GM23338 (cell line): ENCODE measurements around the gene COL4A2. TPM values are rescaled to one million over a fixed set of nuclear protein-coding genes. Genes with fewer than 3 reads are reported as not detected.

ENCODE experiments used
- ATAC-seq: fragments of 200-7000 bp; cut with Tn5 transposase; 3 replicates; pipeline ENCODE4 v1.9.1; 2020
- DNase-seq: peaks from one replicate; pipeline ENCODE4 v3.0.0-alpha.2; 2015; ENCODE audit warnings: low spot score
- H2AFZ ChIP-seq: fragments of 200-600 bp; sonication (generic); 2 replicates; pipeline ENCODE4 v1.8.0; 2016; ENCODE audit warnings: antibody characterized with exemption, mild to moderate bottlenecking, moderate library complexity
- H3F3A ChIP-seq: fragments of 200-600 bp; sonication (generic); replicated peaks from 2 replicates; pipeline ENCODE4 v1.8.0; 2017; ENCODE audit warnings: antibody characterized with exemption, mixed run types, low read depth
- H3K27ac ChIP-seq: fragments of 200-600 bp; sonication (generic); 2 replicates; pipeline ENCODE4 v1.6.1; 2016; ENCODE audit warnings: low read depth
- H3K27me3 ChIP-seq: fragments of 200-600 bp; sonication (generic); 2 replicates; pipeline ENCODE4 v1.8.0; 2016; ENCODE audit warnings: mild to moderate bottlenecking, mixed run types, moderate library complexity; ENCODE audit not compliant: insufficient read depth
- H3K36me3 ChIP-seq: fragments of 200-600 bp; sonication (generic); 2 replicates; pipeline ENCODE4 v1.8.0; 2016; ENCODE audit warnings: mild to moderate bottlenecking; ENCODE audit not compliant: insufficient read depth
- H3K4me1 ChIP-seq: fragments of 200-600 bp; sonication (generic); 2 replicates; pipeline ENCODE4 v1.8.0; 2016; ENCODE audit warnings: mild to moderate bottlenecking, moderate library complexity; ENCODE audit not compliant: insufficient read depth
- H3K4me2 ChIP-seq: fragments of 200-600 bp; sonication (generic); 2 replicates; pipeline ENCODE4 v1.7.1; 2017; ENCODE audit warnings: mixed run types
- H3K4me3 ChIP-seq: fragments of 200-600 bp; sonication (generic); 2 replicates; pipeline ENCODE4 v1.6.1; 2016; ENCODE audit warnings: mixed run types
- H3K79me2 ChIP-seq: fragments of 200-600 bp; sonication (generic); replicated peaks from 2 replicates; pipeline ENCODE4 v1.8.0; 2017; ENCODE audit warnings: mild to moderate bottlenecking; ENCODE audit not compliant: insufficient read depth
- H3K9me2 ChIP-seq: fragments of 200-600 bp; sonication (generic); 2 replicates; pipeline ENCODE4 v1.8.0; 2017; ENCODE audit not compliant: insufficient read depth
- H4K20me1 ChIP-seq: fragments of 200-600 bp; sonication (generic); replicated peaks from 2 replicates; pipeline ENCODE4 v1.8.0; 2017; ENCODE audit warnings: mild to moderate bottlenecking; ENCODE audit not compliant: insufficient read depth
- H3K27ac Mint-ChIP-seq: 2 replicates; pipeline ENCODE4 v1.8.0; 2020; ENCODE audit warnings: inconsistent platforms, mild to moderate bottlenecking, moderate library complexity, mixed read lengths
- H3K27me3 Mint-ChIP-seq: 3 replicates; pipeline ENCODE4 v1.8.0; 2022; ENCODE audit warnings: low read depth, mild to moderate bottlenecking, moderate library complexity, mixed read lengths, inconsistent platforms; ENCODE audit not compliant: insufficient read depth, poor library complexity
- H3K36me3 Mint-ChIP-seq: 3 replicates; pipeline ENCODE4 v1.8.0; 2021; ENCODE audit warnings: low read depth, mild to moderate bottlenecking, inconsistent platforms, moderate library complexity, mixed read lengths
- H3K4me1 Mint-ChIP-seq: 3 replicates; pipeline ENCODE4 v1.8.0; 2020; ENCODE audit warnings: mild to moderate bottlenecking, inconsistent platforms, mixed read lengths
- H3K4me3 Mint-ChIP-seq: 3 replicates; pipeline ENCODE4 v1.8.0; 2021; ENCODE audit warnings: moderate library complexity, mild to moderate bottlenecking, inconsistent platforms, mixed read lengths
- H3K9me3 Mint-ChIP-seq: 3 replicates; pipeline ENCODE4 v1.8.0; 2020; ENCODE audit warnings: moderate library complexity, mild to moderate bottlenecking, inconsistent platforms, mixed read lengths
- CREB1 ChIP-seq: fragments of 250-450 bp; sonication (Bioruptor Pico); IDR thresholded peaks from 2 replicates; pipeline ENCODE4 v1.5.0; 2020; ENCODE audit warnings: low read depth, mild to moderate bottlenecking, moderate library complexity
- CTCF ChIP-seq, 2 experiments: fragments of 200-600 bp in 1 of 2; sonication (generic) in 1 of 2; conservative IDR thresholded peaks; 2 replicates each; pipeline versions ENCODE4 v1.5.1 to v1.6.1; 2016 to 2017; ENCODE audit warnings: antibody characterized with exemption in 2 of 2, low read depth in 2 of 2, mild to moderate bottlenecking in 2 of 2, moderate library complexity in 1 of 2
- ETS1 ChIP-seq: IDR thresholded peaks from 2 replicates; pipeline ENCODE4 v1.6.1; 2016; ENCODE audit warnings: antibody characterized with exemption
- EZH2 ChIP-seq: fragments of 200-600 bp; sonication (generic); IDR thresholded peaks from one replicate; pipeline ENCODE4 v1.8.0; 2017; ENCODE audit warnings: antibody characterized with exemption, mild to moderate bottlenecking, low read depth; ENCODE audit not compliant: unreplicated experiment
- EZH2phosphoT487 ChIP-seq: fragments of 200-600 bp; sonication (generic); IDR thresholded peaks from one replicate; pipeline ENCODE4 v1.8.1; 2018; ENCODE audit warnings: antibody characterized with exemption; ENCODE audit not compliant: unreplicated experiment
- JUNB ChIP-seq: IDR thresholded peaks from one replicate; pipeline ENCODE4 v1.6.1; 2016; ENCODE audit warnings: antibody characterized with exemption; ENCODE audit not compliant: unreplicated experiment
- NANOG ChIP-seq: IDR thresholded peaks from 2 replicates; pipeline ENCODE4 v1.6.1; 2016; ENCODE audit warnings: antibody characterized with exemption, borderline replicate concordance
- POLR2AphosphoS5 ChIP-seq: IDR thresholded peaks from 2 replicates; pipeline ENCODE4 v1.6.1; 2016; ENCODE audit warnings: antibody characterized with exemption, low read depth
- REST ChIP-seq: IDR thresholded peaks from one replicate; pipeline ENCODE4 v1.6.1; 2018; ENCODE audit warnings: antibody characterized with exemption; ENCODE audit not compliant: unreplicated experiment
- STAT1 ChIP-seq: IDR thresholded peaks from one replicate; pipeline ENCODE4 v1.6.1; 2016; ENCODE audit warnings: antibody characterized with exemption; ENCODE audit not compliant: unreplicated experiment
- ZNF114 ChIP-seq: fragments of 250-450 bp; sonication (Bioruptor Pico); IDR thresholded peaks from 2 replicates; pipeline ENCODE4 v1.5.0; 2020; ENCODE audit warnings: mild to moderate bottlenecking, moderate library complexity
- ZNF331 ChIP-seq: fragments of 250-450 bp; sonication (Bioruptor Pico); IDR thresholded peaks from 2 replicates; pipeline ENCODE4 v1.5.0; 2020; ENCODE audit warnings: low read depth, mild to moderate bottlenecking, moderate library complexity
- ZNF462 ChIP-seq: fragments of 250-450 bp; sonication (Bioruptor Pico); IDR thresholded peaks from 2 replicates; pipeline ENCODE4 v1.5.0; 2020; ENCODE audit warnings: mild to moderate bottlenecking, moderate library complexity
- polyA plus RNA-seq: library from polyadenylated mRNA; unstranded; fragments of >200 nt; fragmentation: Nextera tagmentation; extraction: Ambion mirVana; gene quantifications from 2 replicates; pipeline ENCODE4 v1.2.1, GENCODE V29; 2016
- total RNA-seq: library from RNA; depleted of rRNA; stranded (reverse); fragments of >200 nt; shearing (Covaris generic); gene quantifications from 2 replicates; pipeline ENCODE4 v1.2.3, GENCODE V29; 2014

The COL4A2 gene
- total and polyA plus RNA-seq, 2 experiments from 2014 or later, result 37.4 to 131 TPM

- Mint-ChIP-seq H3K27ac (no peak overlapping the region), H3K36me3 (peaks cover 3% of the 10 kb centered on the region; the same call in 1 of the 3 replicates), H3K27me3 (peaks cover 5% of the 10 kb centered on the region), H3K4me3 (no peak overlapping the region), H3K4me1 (peaks cover 14% of the 10 kb centered on the region; the same call in 2 of the 3 replicates), H3K9me3 (no peaks in the 10 kb centered on the region)
- Histone ChIP-seq H3K4me1 (no peaks in the 10 kb centered on the region; the same call in 1 of the 2 replicates), H3K27me3 (no peaks in the 10 kb centered on the region), H3K4me3 (no peak overlapping the region), H3K9me2 (no peaks in the 10 kb centered on the region), H3K79me2 (no peaks in the 10 kb centered on the region), H3F3A (no peaks in the 10 kb centered on the region), H3K27ac (no peak overlapping the region), H3K4me2 (no peak overlapping the region), H4K20me1 (peaks cover 3% of the 10 kb centered on the region; the same call in 1 of the 2 replicates), H3K36me3 (peaks cover 5% of the 10 kb centered on the region; the same call in 1 of the 2 replicates), H2AFZ (no peak overlapping the region)
- no peak for TF ChIP-seq JUNB
- no peak for TF ChIP-seq ZNF114 (CRISPR knock-in tag)
- no peak for TF ChIP-seq ETS1
- no peak for TF ChIP-seq EZH2phosphoT487
- no peak for TF ChIP-seq ZNF331
- no peak for TF ChIP-seq REST
- no peak for TF ChIP-seq EZH2
- TF ChIP-seq STAT1, result no peak
- no peak for TF ChIP-seq POLR2AphosphoS5
- no peak for TF ChIP-seq CREB1 (CRISPR knock-in tag)
- no peak for TF ChIP-seq NANOG
- no peak for TF ChIP-seq ZNF462 (CRISPR knock-in tag)
- TF ChIP-seq CTCF (conservative IDR thresholded peaks at IDR 0.05; ENCODE audit: low read depth in 2 of 2), result no peak
- DNase-seq (no peak), ATAC-seq (no peak)
Observed at GRCh38 chr13:110446575-110446890, 139.4 kb downstream of the COL4A2 start.
